Bone marrow (tissue), 2 donors: ENCODE data around the gene SPOCK1.
"Not testable (repeated sequence)": the region's sequence is repeated elsewhere in the genome, so short reads cannot be mapped to it uniquely, and the experiment has no call there.

ENCODE experiments used
- DNase-seq, 2 donors: peaks; one replicate each; lab custom pipeline; 2025; lab: John Stamatoyannopoulos, UW

The SPOCK1 gene

GRCh38 chr5:137022725-137023124 lies 476.4 kb downstream of the SPOCK1 start:
- no peak for DNase-seq

DNA sequence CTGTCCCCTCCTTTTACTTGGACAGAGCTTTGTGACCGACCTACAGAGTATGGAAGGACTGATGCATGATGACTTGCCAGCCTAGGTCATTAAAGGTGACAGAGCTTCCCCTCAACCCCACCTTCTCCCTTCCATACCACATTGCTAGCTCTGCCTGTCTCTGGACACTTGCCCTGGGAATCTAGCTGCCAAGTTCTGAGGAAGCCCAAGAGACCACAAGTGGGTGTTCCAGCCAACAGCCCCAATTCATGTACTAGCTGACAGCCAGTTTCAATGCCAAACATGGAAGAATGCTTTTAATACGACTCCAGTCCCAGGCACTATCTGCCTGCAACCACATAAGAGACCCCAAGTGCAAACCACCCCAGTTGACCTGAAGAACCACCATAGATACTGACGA lies 477.1 kb downstream of the SPOCK1 start:
- no peak for DNase-seq

DNA sequence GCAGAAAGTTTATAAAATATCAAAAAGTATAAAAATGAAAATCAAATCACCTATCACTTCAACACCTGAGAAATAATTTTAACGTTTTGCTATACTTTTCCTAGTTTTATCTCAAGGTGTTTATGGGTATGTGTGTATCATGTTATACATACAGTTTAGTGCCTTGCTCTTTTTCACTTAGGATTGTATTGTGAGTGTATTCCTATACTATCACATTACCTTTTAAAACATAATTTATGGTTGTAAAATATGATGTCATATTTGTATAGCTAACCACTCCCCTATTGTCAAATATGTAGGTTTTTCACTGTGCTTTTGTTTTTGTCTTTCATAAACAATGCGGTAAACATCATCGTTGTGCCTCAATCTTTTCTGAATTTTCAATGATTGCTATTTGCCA lies 479.9 kb downstream of the SPOCK1 start:
- DNase-seq: no peak

- no peak for DNase-seq
Observed at GRCh38 chr5:137016783-137017324, 482.3 kb downstream of the SPOCK1 start.

DNA sequence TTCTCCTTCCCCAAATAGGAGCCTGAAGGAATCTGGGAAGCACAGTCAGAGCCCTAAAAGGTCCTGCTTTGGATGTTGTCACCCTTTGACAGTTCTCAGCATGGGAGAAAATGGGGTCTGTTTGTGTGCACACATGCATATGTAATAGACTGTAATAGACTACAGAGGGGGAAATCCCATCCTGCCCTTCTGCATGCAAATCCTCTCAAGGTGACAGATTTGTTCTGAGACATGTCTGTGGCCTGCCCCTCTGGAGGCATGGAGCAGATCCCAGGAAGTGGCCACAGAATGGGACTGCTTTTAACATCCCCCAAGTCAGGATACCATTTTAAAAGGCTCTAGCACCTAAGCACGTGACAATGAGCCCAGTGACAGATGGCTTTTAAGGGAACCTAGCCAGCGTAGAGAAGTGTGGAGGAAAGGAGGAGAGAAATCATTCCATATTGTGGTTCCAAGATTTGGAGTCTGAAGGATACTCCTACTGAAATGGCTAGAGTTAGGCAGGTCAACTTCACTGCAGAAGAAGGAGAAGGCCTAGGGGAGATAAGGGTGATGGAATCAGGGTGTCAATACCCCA lies 483.5 kb downstream of the SPOCK1 start:
- no peak for DNase-seq

GRCh38 chr5:137014731-137015130 lies 484.4 kb downstream of the SPOCK1 start:
- DNase-seq: no peak

DNA sequence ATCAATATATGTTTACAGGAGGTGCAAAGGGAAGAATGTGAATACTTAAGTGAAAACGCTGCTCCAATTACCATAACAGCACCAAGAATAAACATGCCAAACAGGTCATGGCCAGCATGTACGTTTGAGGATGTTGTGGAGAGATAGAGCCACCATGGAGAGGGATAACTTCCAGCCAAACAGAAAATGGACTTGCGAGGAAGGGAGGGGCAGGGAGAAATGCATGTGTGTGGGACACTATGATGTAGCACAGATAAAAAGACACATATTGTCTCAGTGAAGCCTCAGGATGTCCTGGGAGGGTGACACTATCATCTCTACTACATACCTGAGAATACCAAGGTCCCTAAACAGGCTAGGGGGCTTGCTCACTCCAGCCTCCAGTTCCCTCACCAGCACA lies 488.9 kb downstream of the SPOCK1 start:
- DNase-seq: no peak

GRCh38 chr5:137004279-137004678 lies 494.8 kb downstream of the SPOCK1 start:
- no peak for DNase-seq

- no peak for DNase-seq
Observed at GRCh38 chr5:137001026-137001569, 498.0 kb downstream of the SPOCK1 start.

DNA sequence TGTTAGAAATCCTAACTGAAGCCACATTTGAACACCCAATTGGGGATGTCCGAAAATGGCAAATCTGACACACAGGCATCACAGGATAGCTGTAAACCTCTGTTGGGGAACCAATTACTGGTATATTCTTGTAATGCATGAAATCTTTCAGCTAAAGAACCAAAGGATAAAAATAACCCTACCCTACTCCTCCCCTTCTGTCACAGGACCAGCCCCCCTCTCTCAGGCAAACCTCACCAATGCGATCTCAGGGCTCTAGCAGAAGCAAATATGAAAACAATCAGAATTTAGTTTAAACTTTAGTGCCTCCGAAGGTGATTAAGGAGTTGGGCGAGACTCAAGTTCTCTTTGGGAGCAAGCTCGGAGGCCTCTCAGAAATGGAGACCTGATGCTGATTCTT lies 499.3 kb downstream of the SPOCK1 start:
- no peak for DNase-seq

GRCh38 chr5:136998854-136999357 lies 500.2 kb downstream of the SPOCK1 start:
- no peak for DNase-seq

DNA sequence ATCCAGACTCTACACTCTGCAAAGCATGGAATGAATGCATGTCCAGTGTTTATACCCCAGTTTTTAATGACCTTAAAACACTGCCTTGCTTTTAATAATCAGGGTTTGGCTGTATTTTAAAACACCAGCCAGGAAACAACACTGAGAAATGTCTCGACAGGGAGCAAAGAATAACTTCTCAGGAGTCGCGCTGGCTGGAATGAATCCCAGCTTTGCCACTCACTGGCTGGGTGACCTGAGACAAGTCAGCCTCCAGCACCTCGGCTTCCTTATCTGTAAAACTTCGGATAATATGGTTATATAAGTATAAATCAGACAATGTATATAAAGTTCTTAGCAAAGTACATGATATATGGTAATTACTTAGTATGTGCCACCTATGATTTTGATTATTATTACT lies 505.0 kb downstream of the SPOCK1 start:
- DNase-seq: no peak

- no peak for DNase-seq
Observed at GRCh38 chr5:136992796-136993489, 506.2 kb downstream of the SPOCK1 start.

GRCh38 chr5:136985785-136986475 lies 513.2 kb downstream of the SPOCK1 start:
- no peak for DNase-seq

DNA sequence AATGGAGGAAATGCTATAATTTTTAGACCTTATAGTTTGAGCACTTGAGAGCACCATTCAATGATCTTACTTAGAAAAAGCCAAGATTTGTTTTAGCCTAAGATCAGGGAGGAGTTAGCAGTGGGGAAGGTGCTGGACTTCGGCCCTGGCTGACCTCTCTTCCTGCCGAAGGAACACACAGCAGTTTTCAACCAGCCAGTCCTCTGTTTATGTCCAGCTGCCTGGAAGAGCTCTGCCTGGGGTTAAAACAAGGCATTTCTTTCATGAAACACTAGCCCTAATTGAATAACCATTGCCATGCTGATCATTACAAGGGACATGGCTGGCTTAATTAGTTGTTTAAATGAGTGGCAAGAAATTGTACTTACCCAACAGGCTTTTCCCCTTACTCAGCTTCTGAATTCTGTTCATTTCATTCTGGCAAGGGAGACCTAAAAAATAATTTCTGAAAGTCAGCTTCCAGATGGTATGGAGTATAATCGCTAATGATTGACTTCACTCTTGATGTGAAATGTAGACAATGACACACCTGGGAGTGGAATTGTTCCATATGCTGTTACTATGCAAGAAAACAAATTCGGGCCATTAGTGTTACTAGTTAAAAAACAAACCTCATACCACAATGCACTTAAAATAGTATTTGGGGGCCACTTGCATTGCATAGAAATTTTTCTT lies 514.2 kb downstream of the SPOCK1 start:
- DNase-seq: no peak

- no peak for DNase-seq
Observed at GRCh38 chr5:136981936-136982335, 517.2 kb downstream of the SPOCK1 start.

- no peak for DNase-seq
Observed at GRCh38 chr5:136979131-136979530, 520.0 kb downstream of the SPOCK1 start.

DNA sequence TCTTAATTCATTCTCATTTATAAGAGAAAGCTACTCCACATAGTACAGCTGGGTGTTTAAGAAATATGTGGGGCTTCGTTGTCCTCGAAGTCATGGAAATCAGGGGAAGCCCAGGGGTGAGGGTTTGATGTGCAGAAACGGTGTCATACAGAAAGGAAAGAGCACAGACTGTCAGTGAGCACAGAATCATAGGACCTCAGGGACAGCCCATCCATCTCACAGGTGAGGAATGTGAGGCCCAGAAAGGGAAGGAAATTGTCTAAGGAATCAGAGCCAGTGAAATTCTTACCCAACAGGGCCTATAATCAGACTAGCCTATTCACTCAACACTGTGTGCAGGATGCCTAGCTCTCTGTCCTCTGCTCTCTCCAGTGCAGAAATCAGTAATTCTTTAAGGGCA lies 535.6 kb downstream of the SPOCK1 start:
- DNase-seq: no peak

- no peak for DNase-seq
Observed at GRCh38 chr5:136957428-136957827, 541.7 kb downstream of the SPOCK1 start.

DNA sequence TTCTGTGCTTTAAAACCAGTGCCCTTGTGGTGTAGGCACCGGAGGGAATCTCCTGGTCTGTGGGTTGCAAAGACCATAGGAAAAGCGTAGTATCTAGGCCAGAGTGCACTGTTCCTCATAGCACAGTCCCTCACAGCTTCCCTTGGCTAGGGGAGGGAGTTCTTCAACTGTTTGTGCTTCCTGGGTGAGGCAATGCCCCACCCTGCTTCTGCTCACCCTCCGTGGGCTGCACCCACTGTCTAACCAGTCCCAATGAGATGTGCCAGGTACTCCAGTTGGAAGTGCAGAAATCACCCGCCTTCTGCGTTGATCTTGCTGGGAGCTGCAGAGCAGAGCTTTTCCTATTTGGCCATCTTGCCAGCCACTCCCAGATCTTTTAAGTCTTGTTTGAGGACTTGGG lies 545.0 kb downstream of the SPOCK1 start:
- DNase-seq: not testable (repeated sequence)

DNA sequence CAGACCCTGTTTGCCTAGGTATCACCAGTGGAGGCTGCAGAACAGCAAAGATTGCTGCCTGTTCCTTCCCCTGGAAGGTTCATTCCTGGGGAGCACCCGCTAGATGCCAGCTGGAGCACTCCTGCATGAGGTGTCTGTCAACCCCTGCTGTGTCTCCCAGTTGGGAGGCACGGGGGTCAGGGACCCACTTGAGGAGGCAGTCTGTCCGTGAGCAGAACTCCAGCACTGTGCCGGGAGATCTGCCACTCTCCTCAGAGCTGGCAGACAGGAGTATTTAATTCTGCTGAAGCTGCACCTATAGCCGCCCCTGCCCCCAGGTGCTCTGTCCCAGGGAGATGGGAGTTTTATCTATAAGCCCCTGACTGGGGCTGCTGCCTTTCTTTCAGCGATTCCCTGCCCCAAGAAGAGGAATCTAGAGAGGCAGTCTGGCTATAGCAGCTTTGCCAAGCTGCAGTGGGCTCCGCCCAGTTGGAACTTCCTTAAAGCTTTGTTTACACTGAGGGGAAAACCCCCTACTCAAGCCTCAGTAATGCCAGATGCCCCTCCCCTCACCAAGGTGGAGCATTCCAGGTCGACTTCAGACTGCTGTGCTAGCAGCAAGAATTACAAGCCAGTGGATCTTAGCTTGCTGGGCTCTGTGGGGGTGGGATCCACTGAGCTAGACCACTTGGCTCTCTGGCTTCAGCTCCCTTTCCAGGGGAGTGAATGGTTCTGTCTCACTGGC lies 545.6 kb downstream of the SPOCK1 start:
- not testable (repeated sequence) for DNase-seq
